ENCODE data around the gene RANBP1. TPM values are rescaled to one million over a fixed set of nuclear protein-coding genes. Genes with fewer than 3 reads are reported as not detected.

The RANBP1 gene
- total RNA-seq, 1 donor from 2014 or later = 142 TPM

- H3K27me3 Mint-ChIP-seq (ENCODE audit: unreplicated experiment) = peaks cover 9% of the 10 kb centered on the region
- H3K4me1 Mint-ChIP-seq (ENCODE audit: unreplicated experiment) = peaks cover 20% of the 10 kb centered on the region
- DNase-seq (ENCODE audit: low spot score) = no peak
- no peaks in the 10 kb centered on the region for H3K9me3 Mint-ChIP-seq (ENCODE audit: unreplicated experiment)
- H3K27ac Mint-ChIP-seq (ENCODE audit: unreplicated experiment) = peak overlapping the region; percentile 62
- peaks cover 5% of the 10 kb centered on the region for H3K36me3 Mint-ChIP-seq (ENCODE audit: low read depth, unreplicated experiment)
- TF ChIP-seq CTCF (IDR thresholded peaks at IDR 0.05; ENCODE audit: unreplicated experiment) = no peak
- peak overlapping the region; percentile 79 for H3K4me3 Mint-ChIP-seq (ENCODE audit: unreplicated experiment)
These were observed 1.1 kb upstream of the RANBP1 start for GRCh38 chr22:20114506-20115475.

GRCh38 chr22:20116376-20116950, 559 bp downstream of the RANBP1 start:
- Mint-ChIP-seq H3K4me1 (ENCODE audit: unreplicated experiment) (peaks cover 20% of the 10 kb centered on the region), H3K36me3 (ENCODE audit: low read depth, unreplicated experiment) (peaks cover 6% of the 10 kb centered on the region), H3K9me3 (ENCODE audit: unreplicated experiment) (no peaks in the 10 kb centered on the region), H3K4me3 (ENCODE audit: unreplicated experiment) (peak overlapping the region; percentile 93), H3K27me3 (ENCODE audit: unreplicated experiment) (peaks cover 7% of the 10 kb centered on the region), H3K27ac (ENCODE audit: unreplicated experiment) (peak overlapping the region; percentile 78)
- DNase-seq (ENCODE audit: low spot score) = no peak
- no peak for TF ChIP-seq CTCF (IDR thresholded peaks at IDR 0.05; ENCODE audit: unreplicated experiment)

GRCh38 chr22:20116951-20117632, 1.2 kb downstream of the RANBP1 start, which contains the start of gene TRMT2A:
Gene TRMT2A (minus strand): TSS chr22:20117226. CDS start chr22:20116906, 320 bp downstream.
- TF ChIP-seq CTCF (IDR thresholded peaks at IDR 0.05; ENCODE audit: unreplicated experiment) = no peak
- peaks cover 5% of the 10 kb centered on the region for H3K27me3 Mint-ChIP-seq (ENCODE audit: unreplicated experiment)
- no peaks in the 10 kb centered on the region for H3K9me3 Mint-ChIP-seq (ENCODE audit: unreplicated experiment)
- H3K36me3 Mint-ChIP-seq (ENCODE audit: low read depth, unreplicated experiment) = peaks cover 12% of the 10 kb centered on the region
- DNase-seq (ENCODE audit: low spot score) = peak; percentile 99
- peaks cover 20% of the 10 kb centered on the region for H3K4me1 Mint-ChIP-seq (ENCODE audit: unreplicated experiment)
- peak within 1 kb of the TSS; percentile 78 for H3K27ac Mint-ChIP-seq (ENCODE audit: unreplicated experiment)
- peak within 1 kb of the TSS; percentile 94 for H3K4me3 Mint-ChIP-seq (ENCODE audit: unreplicated experiment)

GRCh38 chr22:20117633-20118299, 1.9 kb downstream of the RANBP1 start:
- peaks cover 5% of the 10 kb centered on the region for H3K27me3 Mint-ChIP-seq (ENCODE audit: unreplicated experiment)
- no peak for DNase-seq (ENCODE audit: low spot score)
- peak overlapping the region; percentile 94 for H3K4me3 Mint-ChIP-seq (ENCODE audit: unreplicated experiment)
- peaks cover 16% of the 10 kb centered on the region for H3K36me3 Mint-ChIP-seq (ENCODE audit: low read depth, unreplicated experiment)
- no peaks in the 10 kb centered on the region for H3K9me3 Mint-ChIP-seq (ENCODE audit: unreplicated experiment)
- no peak overlapping the region for H3K27ac Mint-ChIP-seq (ENCODE audit: unreplicated experiment)
- H3K4me1 Mint-ChIP-seq (ENCODE audit: unreplicated experiment) = peaks cover 20% of the 10 kb centered on the region
- TF ChIP-seq CTCF (IDR thresholded peaks at IDR 0.05; ENCODE audit: unreplicated experiment) = no peak

Data from endothelial cell (in vitro differentiated cells).